ENCODE results near the gene DSC3.

Gene DSC3

DNA sequence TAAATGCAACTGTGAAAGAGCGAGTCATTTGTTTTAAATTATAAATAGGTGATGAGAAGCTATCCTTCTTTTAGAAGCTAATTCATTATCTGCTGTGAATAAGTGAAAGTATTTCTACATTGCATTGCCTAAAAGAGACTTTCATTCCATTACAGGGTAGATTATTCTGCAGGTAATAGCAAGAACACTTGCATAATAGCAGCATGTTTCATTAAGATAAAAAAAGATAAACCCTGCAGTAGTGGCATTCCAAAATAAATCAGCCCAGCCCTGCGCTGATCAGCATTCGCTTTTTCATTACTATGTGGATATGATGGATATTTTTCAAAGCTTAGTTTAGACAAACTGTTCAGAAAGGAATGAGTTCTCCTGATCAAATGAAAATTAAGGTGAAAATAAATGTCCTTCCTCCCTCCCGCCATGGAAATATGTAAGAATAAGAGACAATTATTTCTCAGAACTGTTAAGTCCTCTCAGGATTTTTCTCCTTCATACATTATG, 72.8 kb downstream of the DSC3 start:
- no peak for DNase-seq

DNA sequence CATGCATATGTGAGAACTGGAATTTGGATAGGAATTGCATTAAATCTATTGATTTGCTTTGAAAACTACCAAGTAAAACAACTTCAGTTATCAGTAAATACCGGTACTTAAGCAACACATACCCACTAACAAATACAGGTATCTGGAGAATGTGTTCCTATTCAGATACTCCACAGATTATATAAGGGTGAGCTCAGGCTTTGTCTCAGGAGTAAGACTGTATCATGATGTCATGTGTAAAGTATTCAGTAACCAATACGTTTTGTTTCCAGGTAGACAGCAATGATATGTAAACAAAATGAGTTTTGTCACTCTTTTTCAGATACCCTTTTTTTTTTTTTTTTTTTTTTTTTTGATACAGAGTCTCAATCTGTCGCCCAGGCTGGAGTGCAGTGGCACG, 74.8 kb downstream of the DSC3 start:
- DNase-seq, result no peak

DNA sequence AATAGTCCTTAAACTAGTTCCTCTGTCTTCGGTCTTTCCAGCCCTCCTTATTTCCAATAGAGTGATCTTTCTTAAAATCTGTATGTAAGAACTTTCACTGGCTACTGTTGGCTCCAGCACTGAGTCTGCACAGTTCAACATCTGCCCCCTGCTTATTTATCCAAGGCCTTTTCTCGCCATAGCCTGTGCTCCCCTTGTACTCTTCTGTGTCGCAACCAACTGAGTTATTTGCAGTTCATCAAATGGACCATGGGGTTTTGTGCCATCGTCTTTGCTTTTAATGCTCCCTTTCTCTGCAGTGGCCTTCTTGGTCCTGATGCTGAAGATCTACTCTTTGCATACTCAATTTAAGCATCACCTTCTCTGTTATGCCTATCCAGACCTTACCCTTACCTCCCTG, 77.3 kb downstream of the DSC3 start:
- no peak for DNase-seq

DNA sequence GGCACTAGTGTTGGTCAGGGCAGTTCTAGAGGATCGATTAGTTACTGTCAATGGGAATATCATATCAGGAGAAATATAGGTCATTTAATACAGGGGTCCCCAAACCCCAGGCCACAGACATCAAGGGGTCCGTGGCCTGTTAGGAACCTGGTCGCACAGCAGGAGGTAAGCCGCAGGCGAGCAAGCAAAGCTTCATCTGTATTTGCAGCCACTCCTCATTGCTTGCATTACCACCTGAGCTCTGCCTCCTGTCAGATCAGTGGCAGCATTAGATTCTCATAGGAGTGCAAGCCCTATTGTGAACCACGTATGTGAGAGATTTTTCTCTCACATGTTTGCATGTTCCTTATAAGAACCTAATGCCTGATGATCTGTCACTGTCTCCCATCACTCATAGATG, 81.9 kb downstream of the DSC3 start:
- DNase-seq, result no peak

DNA sequence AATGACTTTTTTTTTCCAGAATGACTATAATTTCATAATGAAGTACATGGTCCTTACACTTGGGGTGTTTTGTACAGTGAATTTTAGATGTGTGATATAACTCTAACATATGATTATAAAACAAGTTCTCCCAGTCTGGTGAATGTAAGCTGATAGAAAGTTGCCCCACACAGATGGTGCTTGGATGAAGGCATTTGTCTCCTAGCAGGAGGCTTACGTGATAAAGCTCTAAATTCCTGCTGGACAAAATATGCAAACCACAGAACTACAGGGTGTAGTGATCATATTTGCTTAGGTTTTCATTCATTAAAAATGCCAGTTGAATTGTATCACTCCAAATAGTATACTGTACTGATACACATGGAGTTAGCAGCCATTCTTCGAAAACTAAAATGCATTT, 85.5 kb downstream of the DSC3 start:
- DNase-seq, result no peak

DNA sequence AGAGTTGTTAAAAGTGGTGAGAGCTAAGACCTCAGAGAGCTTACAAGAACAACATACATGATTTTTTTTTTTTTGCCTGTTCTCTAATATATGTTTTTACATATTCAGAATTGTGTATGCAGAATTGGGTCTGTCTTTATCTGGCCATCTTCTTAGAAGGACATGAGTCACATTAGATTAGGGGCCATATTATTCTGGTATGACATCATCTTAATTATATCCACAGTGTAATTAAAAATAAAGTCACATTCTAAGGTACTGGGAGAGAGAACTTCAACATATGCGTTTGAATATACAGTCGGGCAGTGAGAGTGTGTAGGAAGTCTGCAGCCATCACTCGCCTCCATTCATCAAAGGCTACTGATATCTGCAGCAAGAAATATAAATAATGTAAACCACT, 88.3 kb downstream of the DSC3 start:
- no peak for DNase-seq

DNA sequence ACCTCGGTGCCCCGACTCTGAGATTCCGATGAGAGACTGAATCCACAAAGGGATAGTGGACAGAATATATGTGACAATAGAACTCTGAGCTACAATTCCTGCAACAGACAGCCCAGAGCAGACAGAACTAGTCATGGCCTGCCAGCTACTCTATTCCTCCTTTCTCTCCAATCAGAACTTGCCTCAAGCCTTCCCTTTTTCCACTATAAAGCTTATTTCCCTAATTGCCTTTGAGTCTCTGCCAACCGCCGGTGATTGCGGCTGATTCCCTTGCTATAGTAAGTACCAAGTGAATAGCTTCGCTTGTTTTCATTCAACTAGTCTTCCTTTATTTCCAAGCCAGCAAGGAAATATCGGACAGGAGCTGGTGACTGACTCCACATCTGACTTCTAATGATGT, 96.8 kb downstream of the DSC3 start:
- DNase-seq, result no peak

DNA sequence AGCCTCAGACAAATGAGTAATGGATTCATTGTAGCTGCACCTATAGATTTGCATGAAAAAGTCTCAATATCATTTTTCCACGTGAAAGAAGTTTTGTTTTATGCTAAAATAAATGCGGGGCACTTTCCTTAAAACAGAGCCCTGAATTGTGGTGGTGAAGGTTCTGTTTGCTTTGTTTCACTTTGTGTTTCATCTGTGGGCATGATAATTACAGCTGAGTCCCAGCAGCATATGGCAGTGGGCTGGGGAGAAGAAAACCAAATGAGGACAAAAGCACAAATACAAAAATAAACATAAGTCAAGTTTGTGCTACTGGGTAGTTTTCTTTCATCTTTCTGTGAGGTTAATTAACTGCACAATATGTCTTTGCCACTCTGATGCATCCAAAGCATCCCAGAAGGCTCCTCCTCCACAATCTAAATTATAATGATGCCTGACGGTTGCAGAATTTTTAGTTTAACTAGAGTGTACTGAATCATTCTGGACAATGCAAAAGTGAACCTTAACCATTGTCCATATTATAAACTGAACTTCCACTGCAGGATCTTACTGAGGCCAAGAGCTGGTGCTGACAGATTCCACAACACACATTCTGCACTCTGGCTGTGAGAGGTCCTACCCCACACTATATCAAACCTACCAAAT, 97.6 kb downstream of the DSC3 start:
- no peak for DNase-seq

DNA sequence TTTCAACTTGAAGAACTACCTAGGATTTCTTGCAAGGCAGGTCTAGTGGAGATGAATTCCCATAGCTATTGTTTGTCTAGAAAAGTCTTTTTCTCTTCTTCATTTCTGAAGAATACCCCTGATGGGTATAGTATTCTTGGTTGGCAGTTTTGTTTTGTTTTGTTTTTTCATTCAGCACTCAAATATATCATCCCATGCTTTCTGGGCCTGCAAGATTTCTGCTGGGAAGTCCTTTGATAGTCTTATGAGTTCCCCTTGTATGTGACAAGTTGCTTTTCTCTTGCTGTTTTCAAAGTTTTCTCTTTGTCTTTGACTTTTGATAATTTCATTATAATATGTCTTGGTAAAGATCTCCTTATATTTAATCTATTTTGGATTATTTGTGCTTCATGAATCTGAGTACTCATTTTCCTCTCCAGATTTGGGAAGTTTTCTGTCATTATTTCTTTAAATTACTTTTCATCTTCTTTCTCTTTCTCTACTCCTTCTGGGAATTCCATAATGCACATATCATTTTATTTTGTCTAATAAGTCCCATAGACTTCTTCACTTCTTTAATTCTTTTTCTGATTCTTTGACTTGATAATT, 101.5 kb downstream of the DSC3 start:
- no peak for DNase-seq

All from activated naive CD4-positive, alpha-beta T cell (primary cell).